Measurements from ENCODE around the gene ZNF138.
"Not testable (repeated sequence)": the region's sequence is repeated elsewhere in the genome, so short reads cannot be mapped to it uniquely, and the experiment has no call there.

Gene ZNF138

GRCh38 chr7:64838051-64838450, 43.8 kb downstream of the ZNF138 start:
- DNase-seq (ENCODE audit: low read depth in 2 of 3, low spot score in 1 of 3) = not testable (repeated sequence)

GRCh38 chr7:64838691-64839090, 44.5 kb downstream of the ZNF138 start:
- DNase-seq (ENCODE audit: low read depth in 2 of 3, low spot score in 1 of 3) = no peak

- DNase-seq (ENCODE audit: low read depth in 2 of 3, low spot score in 1 of 3) = peak in 1 of 3 donors; percentile 8
Observed at GRCh38 chr7:64839910-64840309, 45.7 kb downstream of the ZNF138 start.

- no peak for DNase-seq (ENCODE audit: low read depth in 2 of 3, low spot score in 1 of 3)
Observed at GRCh38 chr7:64849250-64849923, 55.2 kb downstream of the ZNF138 start.

GRCh38 chr7:64849924-64850499, 55.8 kb downstream of the ZNF138 start:
- no peak for DNase-seq (ENCODE audit: low read depth in 2 of 3, low spot score in 1 of 3)

- no peak for DNase-seq (ENCODE audit: low read depth in 2 of 3, low spot score in 1 of 3)
Observed at GRCh38 chr7:64853679-64854078, 59.5 kb downstream of the ZNF138 start.

- no peak for DNase-seq (ENCODE audit: low read depth in 2 of 3, low spot score in 1 of 3)
Observed at GRCh38 chr7:64854969-64855368, 60.7 kb downstream of the ZNF138 start.

- DNase-seq (ENCODE audit: low read depth in 2 of 3, low spot score in 1 of 3) = no peak
Observed at GRCh38 chr7:64863021-64863420, 68.8 kb downstream of the ZNF138 start.

GRCh38 chr7:64863530-64863929, 69.3 kb downstream of the ZNF138 start:
- DNase-seq (ENCODE audit: low read depth in 2 of 3, low spot score in 1 of 3) = not testable (repeated sequence)

- no peak for DNase-seq (ENCODE audit: low read depth in 2 of 3, low spot score in 1 of 3)
Observed at GRCh38 chr7:64863969-64864368, 69.7 kb downstream of the ZNF138 start.

GRCh38 chr7:64867863-64868440, 73.7 kb downstream of the ZNF138 start:
- DNase-seq (ENCODE audit: low read depth in 2 of 3, low spot score in 1 of 3) = no peak

- no peak for DNase-seq (ENCODE audit: low read depth in 2 of 3, low spot score in 1 of 3)
Observed at GRCh38 chr7:64868499-64868898, 74.3 kb downstream of the ZNF138 start.

- DNase-seq (ENCODE audit: low read depth in 2 of 3, low spot score in 1 of 3) = no peak
Observed at GRCh38 chr7:64869121-64869725, 75.0 kb downstream of the ZNF138 start.

GRCh38 chr7:64869912-64870562, 75.8 kb downstream of the ZNF138 start:
- no peak for DNase-seq (ENCODE audit: low read depth in 2 of 3, low spot score in 1 of 3)

- DNase-seq (ENCODE audit: low read depth in 2 of 3, low spot score in 1 of 3) = no peak
Observed at GRCh38 chr7:64870656-64871055, 76.4 kb downstream of the ZNF138 start.

- DNase-seq (ENCODE audit: low read depth in 2 of 3, low spot score in 1 of 3) = no peak
Observed at GRCh38 chr7:64871761-64872160, 77.5 kb downstream of the ZNF138 start.

GRCh38 chr7:64872351-64873154, 78.3 kb downstream of the ZNF138 start:
- no peak for DNase-seq (ENCODE audit: low read depth in 2 of 3, low spot score in 1 of 3)

GRCh38 chr7:64873155-64873500, 78.9 kb downstream of the ZNF138 start:
- no peak for DNase-seq (ENCODE audit: low read depth in 2 of 3, low spot score in 1 of 3)

- no peak for DNase-seq (ENCODE audit: low read depth in 2 of 3, low spot score in 1 of 3)
Observed at GRCh38 chr7:64873517-64873916, 79.3 kb downstream of the ZNF138 start.

GRCh38 chr7:64874114-64874513, 79.9 kb downstream of the ZNF138 start:
- no peak for DNase-seq (ENCODE audit: low read depth in 2 of 3, low spot score in 1 of 3)
